ENCODE measurements around the gene RGS21. TPM values are rescaled to one million over a fixed set of nuclear protein-coding genes. Genes with fewer than 3 reads are reported as not detected.

The RGS21 gene
- total and polyA plus RNA-seq, 2 of the 4 experiments (the other 2 are of a cell fraction) = not detected

DNA sequence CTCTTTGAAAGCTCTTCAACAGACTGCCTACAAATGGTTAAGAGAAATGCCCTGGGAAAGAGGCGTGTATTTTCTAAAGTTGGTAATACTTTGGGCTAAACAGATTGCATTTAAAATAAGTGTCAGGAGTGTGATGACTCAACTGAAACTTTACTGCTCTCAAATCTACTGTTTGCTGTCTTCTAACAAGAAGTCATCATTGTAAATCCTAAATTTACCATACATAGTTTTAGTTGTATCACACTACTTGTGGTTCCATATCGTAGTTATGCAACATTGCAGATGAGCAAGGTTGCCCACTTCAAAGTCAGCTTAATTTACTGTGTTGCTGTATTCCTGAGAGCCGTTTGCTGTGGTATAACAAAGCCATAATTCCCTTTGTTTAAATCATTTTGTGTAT, 59.6 kb downstream of the RGS21 start:
- ChIA-PET CTCF (no interaction called here), POLR2A (ENCODE audit: unreplicated experiment) (no interaction called here)
- Histone ChIP-seq H3K4me2 (ENCODE audit: low read depth, low read length) (no peak overlapping the region), H2AFZ (replicated peaks; ENCODE audit: low read length, poor library complexity) (no peak overlapping the region), H2BK5ac (ENCODE audit: low read depth, low read length, poor library complexity, severe bottlenecking) (no peak overlapping the region), H3K56ac (ENCODE audit: extremely low read depth, insufficient read depth, low read length) (no peak overlapping the region), H3K36me3 (ENCODE audit: control insufficient read depth, insufficient read depth, low read length) (no peaks in the 10 kb centered on the region), H2BK20ac (ENCODE audit: low read depth, low read length) (no peak overlapping the region), H4K8ac (ENCODE audit: low read depth in 2 of 2, low read length in 2 of 2) (no peak overlapping the region), H3K4me3 (ENCODE audit: insufficient read depth, low read depth, low read length) (no peak overlapping the region), H2AK5ac (ENCODE audit: low read depth, low read length) (no peak overlapping the region), H3K4me1 (ENCODE audit: control insufficient read depth, insufficient read depth, low read length) (peaks cover 2% of the 10 kb centered on the region; the same call in 1 of the 2 replicates), H3K27ac (ENCODE audit: insufficient read depth, low read length) (no peak overlapping the region), H3K9me1 (ENCODE audit: insufficient read depth, low read length) (no peaks in the 10 kb centered on the region), H3K14ac (replicated peaks; ENCODE audit: low read depth, low read length) (no peak overlapping the region), H4K20me1 (ENCODE audit: insufficient read depth, low read length) (no peaks in the 10 kb centered on the region), H3K79me1 (ENCODE audit: low read depth in 1 of 2, low read length in 2 of 2) (no peaks in the 10 kb centered on the region), H3K27me3 (ENCODE audit: control insufficient read depth, insufficient read depth, low read length) (no peaks in the 10 kb centered on the region), H2BK15ac (ENCODE audit: low read depth, low read length) (no peak overlapping the region), H2AK9ac (replicated peaks; ENCODE audit: low read depth, low read length, poor library complexity) (no peak overlapping the region), H3K4ac (ENCODE audit: low read depth, low read length) (no peak overlapping the region), H3K9ac (ENCODE audit: low read depth, low read length) (no peak overlapping the region), H3K9me3 (ENCODE audit: control insufficient read depth, insufficient read depth, low read length) (no peaks in the 10 kb centered on the region), H2BK120ac (ENCODE audit: low read depth, low read length) (no peak overlapping the region), H4K91ac (ENCODE audit: insufficient read depth, low read depth, low read length) (no peak overlapping the region), H3K23ac (ENCODE audit: low read depth, low read length) (no peak overlapping the region), H4K5ac (ENCODE audit: low read depth, low read length) (no peak overlapping the region), H3K18ac (ENCODE audit: low read depth, low read length) (no peak overlapping the region)
- BruUV-seq (replicated peaks) = no TSS peak
- intact Hi-C loops (cut with micrococcal nuclease) = no loop called here
- no peak for ATAC-seq (ENCODE audit: low read depth)
- dilution Hi-C loops (cut with HindIII; ENCODE audit: low sequenced_read_pairs, unreplicated experiment) = no loop called here
- DNase-seq = no peak
- no peak for TF ChIP-seq MAZ (IDR thresholded peaks at IDR 0.05; ENCODE audit: borderline replicate concordance, low read depth, low read length)
- TF ChIP-seq CHD1 (IDR thresholded peaks at IDR 0.05; ENCODE audit: low read depth, low read length) = no peak
- peak; percentile 73 for TF ChIP-seq CEBPB (IDR thresholded peaks at IDR 0.05; ENCODE audit: low read depth, low read length)
- no peak for TF ChIP-seq POLR2A (IDR thresholded peaks at IDR 0.05; ENCODE audit: low read depth, low read length)
- in situ Hi-C loops (cut with MboI; ENCODE audit: low sequenced_read_pairs) = no loop called here
- WGBS, 2 experiments (ENCODE audit: extremely low coverage in 2 of 2, insufficient read length in 1 of 2) = no CpG with 5 or more reads among the region's 3 CpGs

Data from IMR-90 (cell line).